RPMI7951 (cell line): ENCODE results near the gene LTA4H. TPM values are rescaled to one million over a fixed set of nuclear protein-coding genes. Genes with fewer than 3 reads are reported as not detected.

ENCODE experiments used
- DNase-seq: peaks from one replicate; pipeline ENCODE4 v3.0.0-alpha.2; 2012; ENCODE audit warnings: low read depth
- total RNA-seq: library from RNA; depleted of rRNA; stranded (reverse); fragments of >200 nt; shearing (Covaris generic); gene quantifications from 2 replicates; pipeline ENCODE4 v1.2.3, GENCODE V29; 2014; rRNA removed

LTA4H gene
- total RNA-seq, 1 experiment from 2014 or later = 49.9 TPM

GRCh38 chr12:95956557-95957145, 78.7 kb downstream of the LTA4H start:
- DNase-seq = no peak

GRCh38 chr12:95955549-95956159, 79.7 kb downstream of the LTA4H start:
- DNase-seq = no peak

- DNase-seq = no peak
These were observed 82.4 kb downstream of the LTA4H start for GRCh38 chr12:95953000-95953399.

GRCh38 chr12:95951515-95951914, 83.9 kb downstream of the LTA4H start:
- DNase-seq = no peak

Other genes with a start within 250 kb of the LTA4H start
- 1.4 and 3.1 TPM in 2 replicates for gene NTN4, start 244.8 kb downstream of the LTA4H start, total RNA-seq
- 23.0 and 29.6 TPM in 2 replicates for gene SNRPF, start 176.6 kb downstream of the LTA4H start, total RNA-seq
- not detected in 2 replicates for gene CCDC38, start 93.0 kb downstream of the LTA4H start, total RNA-seq
- gene AMDHD1, start 92.3 kb downstream of the LTA4H start, total RNA-seq = 0.39 and 1.6 TPM in 2 replicates
- gene HAL, start 39.2 kb downstream of the LTA4H start, total RNA-seq = not detected in 2 replicates
- 29.5 and 37.6 TPM in 2 replicates for gene ELK3, start 158.8 kb upstream of the LTA4H start, total RNA-seq